Measurements from ENCODE around the gene TLR1.

TLR1 gene

GRCh38 chr4:38751341-38752010 lies 53.1 kb downstream of the TLR1 start:
- H3K9me2 ChIP-seq (replicated peaks; ENCODE audit: control insufficient read depth, low read length): no peaks in the 10 kb centered on the region
- H3K4me1 ChIP-seq (ENCODE audit: control insufficient read depth, low read length): no peaks in the 10 kb centered on the region
- no peaks in the 10 kb centered on the region for H3K27me3 ChIP-seq (ENCODE audit: control insufficient read depth, low read length)
- no peaks in the 10 kb centered on the region for H3K36me3 ChIP-seq (ENCODE audit: control insufficient read depth, low read length)
- H3K4me2 ChIP-seq (ENCODE audit: low read length): no peak overlapping the region
- H3K79me2 ChIP-seq (ENCODE audit: control insufficient read depth, low read length): no peaks in the 10 kb centered on the region
- H3K9me3 ChIP-seq (ENCODE audit: control insufficient read depth, insufficient read depth, low read length): peaks cover 18% of the 10 kb centered on the region
- H3K4me3 ChIP-seq (ENCODE audit: low read length): no peak overlapping the region
- no peak overlapping the region for H3K27ac ChIP-seq (ENCODE audit: low read depth, low read length)
- H4K20me1 ChIP-seq (ENCODE audit: control insufficient read depth, insufficient read depth, low read depth, low read length): no peaks in the 10 kb centered on the region
- TF ChIP-seq, protein P1, sequence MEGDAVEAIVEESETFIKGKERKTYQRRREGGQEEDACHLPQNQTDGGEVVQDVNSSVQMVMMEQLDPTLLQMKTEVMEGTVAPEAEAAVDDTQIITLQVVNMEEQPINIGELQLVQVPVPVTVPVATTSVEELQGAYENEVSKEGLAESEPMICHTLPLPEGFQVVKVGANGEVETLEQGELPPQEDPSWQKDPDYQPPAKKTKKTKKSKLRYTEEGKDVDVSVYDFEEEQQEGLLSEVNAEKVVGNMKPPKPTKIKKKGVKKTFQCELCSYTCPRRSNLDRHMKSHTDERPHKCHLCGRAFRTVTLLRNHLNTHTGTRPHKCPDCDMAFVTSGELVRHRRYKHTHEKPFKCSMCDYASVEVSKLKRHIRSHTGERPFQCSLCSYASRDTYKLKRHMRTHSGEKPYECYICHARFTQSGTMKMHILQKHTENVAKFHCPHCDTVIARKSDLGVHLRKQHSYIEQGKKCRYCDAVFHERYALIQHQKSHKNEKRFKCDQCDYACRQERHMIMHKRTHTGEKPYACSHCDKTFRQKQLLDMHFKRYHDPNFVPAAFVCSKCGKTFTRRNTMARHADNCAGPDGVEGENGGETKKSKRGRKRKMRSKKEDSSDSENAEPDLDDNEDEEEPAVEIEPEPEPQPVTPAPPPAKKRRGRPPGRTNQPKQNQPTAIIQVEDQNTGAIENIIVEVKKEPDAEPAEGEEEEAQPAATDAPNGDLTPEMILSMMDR (IDR thresholded peaks at IDR 0.05; ENCODE audit: low read depth, low read length, poor library complexity, severe bottlenecking): no peak
- TF ChIP-seq EZH2phosphoT487 (IDR thresholded peaks at IDR 0.05; ENCODE audit: borderline replicate concordance, low read length): no peak
- H3F3A ChIP-seq (ENCODE audit: control insufficient read depth, insufficient read depth): no peaks in the 10 kb centered on the region

- Histone ChIP-seq H3K27me3 (ENCODE audit: control insufficient read depth, low read length) (no peaks in the 10 kb centered on the region), H3K79me2 (ENCODE audit: control insufficient read depth, low read length) (no peaks in the 10 kb centered on the region), H3K36me3 (ENCODE audit: control insufficient read depth, low read length) (no peaks in the 10 kb centered on the region), H3K4me3 (ENCODE audit: low read length) (no peak overlapping the region), H4K20me1 (ENCODE audit: control insufficient read depth, insufficient read depth, low read depth, low read length) (no peaks in the 10 kb centered on the region), H3K4me1 (ENCODE audit: control insufficient read depth, low read length) (no peaks in the 10 kb centered on the region), H3K9me3 (ENCODE audit: control insufficient read depth, insufficient read depth, low read length) (peaks cover 18% of the 10 kb centered on the region), H3K27ac (ENCODE audit: low read depth, low read length) (no peak overlapping the region), H3K9me2 (replicated peaks; ENCODE audit: control insufficient read depth, low read length) (no peaks in the 10 kb centered on the region), H3F3A (ENCODE audit: control insufficient read depth, insufficient read depth) (no peaks in the 10 kb centered on the region), H3K4me2 (ENCODE audit: low read length) (no peak overlapping the region)
- TF ChIP-seq, protein P1 (IDR thresholded peaks at IDR 0.05; ENCODE audit: low read depth, low read length, poor library complexity, severe bottlenecking): no peak
- TF ChIP-seq EZH2phosphoT487 (IDR thresholded peaks at IDR 0.05; ENCODE audit: borderline replicate concordance, low read length): no peak
Observed at GRCh38 chr4:38749336-38749735, 55.3 kb downstream of the TLR1 start.

GRCh38 chr4:38747629-38748028 lies 57.0 kb downstream of the TLR1 start:
- Histone ChIP-seq H3K9me3 (ENCODE audit: control insufficient read depth, insufficient read depth, low read length) (peaks cover 18% of the 10 kb centered on the region), H4K20me1 (ENCODE audit: control insufficient read depth, insufficient read depth, low read depth, low read length) (no peaks in the 10 kb centered on the region), H3K4me1 (ENCODE audit: control insufficient read depth, low read length) (peaks cover 5% of the 10 kb centered on the region; the same call in 1 of the 2 replicates), H3F3A (ENCODE audit: control insufficient read depth, insufficient read depth) (no peaks in the 10 kb centered on the region), H3K4me2 (ENCODE audit: low read length) (no peak overlapping the region), H3K27ac (ENCODE audit: low read depth, low read length) (no peak overlapping the region), H3K9me2 (replicated peaks; ENCODE audit: control insufficient read depth, low read length) (no peaks in the 10 kb centered on the region), H3K27me3 (ENCODE audit: control insufficient read depth, low read length) (no peaks in the 10 kb centered on the region), H3K36me3 (ENCODE audit: control insufficient read depth, low read length) (no peaks in the 10 kb centered on the region), H3K4me3 (ENCODE audit: low read length) (no peak overlapping the region), H3K79me2 (ENCODE audit: control insufficient read depth, low read length) (no peaks in the 10 kb centered on the region)
- TF ChIP-seq, protein P1 (IDR thresholded peaks at IDR 0.05; ENCODE audit: low read depth, low read length, poor library complexity, severe bottlenecking): no peak
- no peak for TF ChIP-seq EZH2phosphoT487 (IDR thresholded peaks at IDR 0.05; ENCODE audit: borderline replicate concordance, low read length)
